ENCODE results near the gene HAPLN3.

DNA sequence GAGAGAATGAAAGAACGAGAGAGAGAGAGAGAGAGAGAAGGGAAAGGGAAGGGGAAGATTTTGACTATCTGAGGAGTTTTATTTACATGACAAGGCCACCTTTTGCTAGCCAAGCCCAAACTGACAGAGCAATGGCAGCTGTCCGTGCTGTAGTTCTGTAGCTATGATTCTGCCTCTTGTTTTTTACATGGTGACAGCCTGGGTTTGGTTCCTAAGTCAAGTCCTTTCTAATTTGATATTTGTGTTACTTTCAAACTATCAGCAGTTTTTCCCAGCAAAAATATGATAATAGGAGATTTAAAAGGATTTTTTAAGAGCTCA is 44.1 kb upstream of the HAPLN3 start:
- TF ChIP-seq, protein P1, sequence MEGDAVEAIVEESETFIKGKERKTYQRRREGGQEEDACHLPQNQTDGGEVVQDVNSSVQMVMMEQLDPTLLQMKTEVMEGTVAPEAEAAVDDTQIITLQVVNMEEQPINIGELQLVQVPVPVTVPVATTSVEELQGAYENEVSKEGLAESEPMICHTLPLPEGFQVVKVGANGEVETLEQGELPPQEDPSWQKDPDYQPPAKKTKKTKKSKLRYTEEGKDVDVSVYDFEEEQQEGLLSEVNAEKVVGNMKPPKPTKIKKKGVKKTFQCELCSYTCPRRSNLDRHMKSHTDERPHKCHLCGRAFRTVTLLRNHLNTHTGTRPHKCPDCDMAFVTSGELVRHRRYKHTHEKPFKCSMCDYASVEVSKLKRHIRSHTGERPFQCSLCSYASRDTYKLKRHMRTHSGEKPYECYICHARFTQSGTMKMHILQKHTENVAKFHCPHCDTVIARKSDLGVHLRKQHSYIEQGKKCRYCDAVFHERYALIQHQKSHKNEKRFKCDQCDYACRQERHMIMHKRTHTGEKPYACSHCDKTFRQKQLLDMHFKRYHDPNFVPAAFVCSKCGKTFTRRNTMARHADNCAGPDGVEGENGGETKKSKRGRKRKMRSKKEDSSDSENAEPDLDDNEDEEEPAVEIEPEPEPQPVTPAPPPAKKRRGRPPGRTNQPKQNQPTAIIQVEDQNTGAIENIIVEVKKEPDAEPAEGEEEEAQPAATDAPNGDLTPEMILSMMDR (IDR thresholded peaks at IDR 0.05) = no peak
- TF ChIP-seq EP300 (IDR thresholded peaks at IDR 0.05) = no peak

Measured in ovary (tissue), 3 donors.